ENCODE data around the gene FOXO1.

Gene FOXO1

GRCh38 chr13:40578055-40578454 is 88.4 kb downstream of the FOXO1 start:
- ChIA-PET CTCF (no interaction called here), POLR2A (no interaction called here)
- no peak for TF ChIP-seq CTCF (IDR thresholded peaks at IDR 0.05; ENCODE audit: insufficient read depth, low read length, missing control alignments)
- H3K4me3 ChIP-seq (ENCODE audit: low read depth, low read length): no peak overlapping the region
- DNase-seq (ENCODE audit: low read depth, low spot score): no peak

GRCh38 chr13:40576369-40576768 is 90.1 kb downstream of the FOXO1 start:
- POLR2A ChIA-PET: no interaction called here
- no peak overlapping the region for H3K4me3 ChIP-seq (ENCODE audit: low read depth, low read length)
- CTCF ChIA-PET: no interaction called here
- DNase-seq (ENCODE audit: low read depth, low spot score): no peak
- TF ChIP-seq CTCF (IDR thresholded peaks at IDR 0.05; ENCODE audit: insufficient read depth, low read length, missing control alignments): no peak

- no peak overlapping the region for H3K4me3 ChIP-seq (ENCODE audit: low read depth, low read length)
- ChIA-PET CTCF (no interaction called here), POLR2A (no interaction called here)
- DNase-seq (ENCODE audit: low read depth, low spot score): no peak
- TF ChIP-seq CTCF (IDR thresholded peaks at IDR 0.05; ENCODE audit: insufficient read depth, low read length, missing control alignments): no peak
Measured at GRCh38 chr13:40572961-40573360, 93.5 kb downstream of the FOXO1 start.

- DNase-seq (ENCODE audit: low read depth, low spot score): no peak
- TF ChIP-seq CTCF (IDR thresholded peaks at IDR 0.05; ENCODE audit: insufficient read depth, low read length, missing control alignments): no peak
- CTCF ChIA-PET: interaction anchor here (1.4 kb wide), 1 partner anchor 11 kb away, joined by 3 read pairs; no protein-coding TSS in a partner anchor
- POLR2A ChIA-PET: no interaction called here
- H3K4me3 ChIP-seq (ENCODE audit: low read depth, low read length): no peak overlapping the region
Measured at GRCh38 chr13:40571338-40571963, 95.0 kb downstream of the FOXO1 start.

GRCh38 chr13:40570930-40571329 is 95.5 kb downstream of the FOXO1 start:
- no peak overlapping the region for H3K4me3 ChIP-seq (ENCODE audit: low read depth, low read length)
- TF ChIP-seq CTCF (IDR thresholded peaks at IDR 0.05; ENCODE audit: insufficient read depth, low read length, missing control alignments): no peak
- CTCF ChIA-PET: interaction anchor here (1.2 to 1.4 kb wide), 2 partner anchors 11 to 12 kb away, joined by 3 read pairs; no protein-coding TSS in a partner anchor
- DNase-seq (ENCODE audit: low read depth, low spot score): no peak
- POLR2A ChIA-PET: no interaction called here

GRCh38 chr13:40569024-40569350 is 97.5 kb downstream of the FOXO1 start:
- ChIA-PET CTCF (no interaction called here), POLR2A (no interaction called here)
- H3K4me3 ChIP-seq (ENCODE audit: low read depth, low read length): no peak overlapping the region

More at GRCh38 chr13:40569024-40569350, 97.5 kb downstream of the FOXO1 start:
- no peak for DNase-seq (ENCODE audit: low read depth, low spot score)
- no peak for TF ChIP-seq CTCF (IDR thresholded peaks at IDR 0.05; ENCODE audit: insufficient read depth, low read length, missing control alignments)
